MM.1S (cell line): Measurements from ENCODE around the gene KCNE3.

Experiments used
- DNase-seq: peaks from one replicate; pipeline ENCODE4 v3.0.0-alpha.2; 2015
- H2AFZ ChIP-seq: fragments of 300-600 bp; sonication (generic); 2 replicates; pipeline ENCODE4 v1.6.0; 2016; ENCODE audit warnings: antibody characterized with exemption, low read length
- H3F3A ChIP-seq: fragments of 300-600 bp; sonication (generic); 2 replicates; pipeline ENCODE4 v1.6.1; 2016; ENCODE audit warnings: mild to moderate bottlenecking, antibody characterized with exemption, low read length, moderate library complexity, mixed read lengths; ENCODE audit not compliant: insufficient read depth
- H3K27ac ChIP-seq: fragments of 300-600 bp; sonication (generic); 2 replicates; pipeline ENCODE4 v1.5.1; 2016; ENCODE audit warnings: mild to moderate bottlenecking, low read length
- H3K27me3 ChIP-seq: fragments of 300-600 bp; sonication (generic); replicated peaks from 2 replicates; pipeline ENCODE4 v1.6.0; 2016; ENCODE audit warnings: low read length; ENCODE audit not compliant: insufficient read depth
- H3K36me3 ChIP-seq: fragments of 300-600 bp; sonication (generic); replicated peaks from 2 replicates; pipeline ENCODE4 v1.6.1; 2016; ENCODE audit warnings: mild to moderate bottlenecking, low read length, mixed read lengths; ENCODE audit not compliant: insufficient read depth
- H3K4me1 ChIP-seq: fragments of 300-600 bp; sonication (generic); 2 replicates; pipeline ENCODE4 v1.6.1; 2016; ENCODE audit warnings: low read length, mixed read lengths
- H3K4me2 ChIP-seq: fragments of 300-600 bp; sonication (generic); 2 replicates; pipeline ENCODE4 v1.6.0; 2016; ENCODE audit warnings: low read depth, low read length
- H3K4me3 ChIP-seq: fragments of 300-600 bp; sonication (generic); 2 replicates; pipeline ENCODE4 v1.5.1; 2016; ENCODE audit warnings: low read length, mixed read lengths
- H3K79me2 ChIP-seq: fragments of 300-600 bp; sonication (generic); 2 replicates; pipeline ENCODE4 v1.6.1; 2016; ENCODE audit warnings: mixed run types, low read length, mixed read lengths
- H3K9ac ChIP-seq: fragments of 300-600 bp; sonication (generic); 2 replicates; pipeline ENCODE4 v1.6.1; 2016; ENCODE audit warnings: low read length, mixed read lengths
- H3K9me2 ChIP-seq: fragments of 300-600 bp; sonication (generic); replicated peaks from 2 replicates; pipeline ENCODE4 v1.6.1; 2016; ENCODE audit warnings: mild to moderate bottlenecking, low read length, mixed read lengths; ENCODE audit not compliant: insufficient read depth
- H3K9me3 ChIP-seq: fragments of 300-600 bp; sonication (generic); replicated peaks from 2 replicates; pipeline ENCODE4 v1.6.1; 2016; ENCODE audit warnings: mild to moderate bottlenecking, low read length, mixed read lengths; ENCODE audit not compliant: insufficient read depth
- H4K20me1 ChIP-seq: fragments of 300-600 bp; sonication (generic); 2 replicates; pipeline ENCODE4 v1.6.1; 2016; ENCODE audit warnings: mild to moderate bottlenecking, low read length, moderate library complexity, mixed read lengths; ENCODE audit not compliant: insufficient read depth
- CTCF ChIP-seq: fragments of 300-600 bp; sonication (generic); IDR thresholded peaks from 2 replicates; pipeline ENCODE4 v1.5.1; 2016; ENCODE audit warnings: antibody characterized with exemption, low read length, mixed read lengths
- EZH2 ChIP-seq: fragments of 300-600 bp; sonication (generic); optimal IDR thresholded peaks from 2 replicates; pipeline ENCODE3; 2017; ENCODE audit warnings: low read depth, mild to moderate bottlenecking, antibody characterized with exemption, low read length, mixed read lengths
- EZH2phosphoT487 ChIP-seq: fragments of 300-600 bp; sonication (generic); IDR thresholded peaks from 2 replicates; pipeline ENCODE4 v1.6.1; 2018; ENCODE audit warnings: antibody characterized with exemption, low read length

KCNE3 gene

GRCh38 chr11:74490941-74491340 lies 23.6 kb upstream of the KCNE3 start:
- Histone ChIP-seq H3K9me3 (no peaks in the 10 kb centered on the region), H3F3A (peaks cover 10% of the 10 kb centered on the region), H2AFZ (no peak overlapping the region)

GRCh38 chr11:74487875-74488274 lies 20.5 kb upstream of the KCNE3 start:
- no peaks in the 10 kb centered on the region for H3F3A ChIP-seq
- H2AFZ ChIP-seq: no peak overlapping the region
- H3K27me3 ChIP-seq: no peaks in the 10 kb centered on the region
- no peaks in the 10 kb centered on the region for H3K9me3 ChIP-seq
- no peak overlapping the region for H3K9ac ChIP-seq
- no peak for DNase-seq
- H3K4me1 ChIP-seq: peaks cover 5% of the 10 kb centered on the region; the same call in 1 of the 2 replicates
- H3K79me2 ChIP-seq: no peaks in the 10 kb centered on the region
- no peak overlapping the region for H3K4me3 ChIP-seq
- H3K9me2 ChIP-seq: no peaks in the 10 kb centered on the region
- no peaks in the 10 kb centered on the region for H3K36me3 ChIP-seq
- H4K20me1 ChIP-seq: no peaks in the 10 kb centered on the region
- H3K4me2 ChIP-seq: no peak overlapping the region
- TF ChIP-seq CTCF: no peak; the same call in 1 of the 2 replicates
- TF ChIP-seq EZH2phosphoT487: no peak
- no peak for TF ChIP-seq EZH2
- H3K27ac ChIP-seq: no peak overlapping the region

More at GRCh38 chr11:74490941-74491340, 23.6 kb upstream of the KCNE3 start:
- Histone ChIP-seq H3K4me2 (no peak overlapping the region), H3K4me1 (peaks cover 10% of the 10 kb centered on the region; the same call in 1 of the 2 replicates), H3K9ac (no peak overlapping the region), H3K36me3 (no peaks in the 10 kb centered on the region), H4K20me1 (no peaks in the 10 kb centered on the region), H3K4me3 (no peak overlapping the region), H3K9me2 (no peaks in the 10 kb centered on the region), H3K79me2 (no peaks in the 10 kb centered on the region), H3K27me3 (no peaks in the 10 kb centered on the region), H3K27ac (no peak overlapping the region)
- DNase-seq: no peak
- no peak for TF ChIP-seq CTCF
- TF ChIP-seq EZH2: no peak
- TF ChIP-seq EZH2phosphoT487: no peak

GRCh38 chr11:74485868-74486267 lies 18.5 kb upstream of the KCNE3 start:
- H3K4me1 ChIP-seq: no peaks in the 10 kb centered on the region
- no peaks in the 10 kb centered on the region for H3K9me2 ChIP-seq
- no peaks in the 10 kb centered on the region for H3K36me3 ChIP-seq
- no peak overlapping the region for H3K4me3 ChIP-seq
- H3K27ac ChIP-seq: no peak overlapping the region
- H3K79me2 ChIP-seq: no peaks in the 10 kb centered on the region
- H3K9ac ChIP-seq: no peak overlapping the region
- H2AFZ ChIP-seq: no peak overlapping the region
- H3K4me2 ChIP-seq: no peak overlapping the region
- DNase-seq: no peak
- TF ChIP-seq CTCF (no peak), EZH2phosphoT487 (no peak), EZH2 (no peak)
- H3K27me3 ChIP-seq: no peaks in the 10 kb centered on the region
- no peaks in the 10 kb centered on the region for H3F3A ChIP-seq
- no peaks in the 10 kb centered on the region for H3K9me3 ChIP-seq
- no peaks in the 10 kb centered on the region for H4K20me1 ChIP-seq
